MG63 (cell line): Measurements from ENCODE around the gene ATG3. TPM values are rescaled to one million over a fixed set of nuclear protein-coding genes. Genes with fewer than 3 reads are reported as not detected.
"Not testable (repeated sequence)": the region's sequence is repeated elsewhere in the genome, so short reads cannot be mapped to it uniquely, and the experiment has no call there.

Experiments
- DNase-seq: peaks from one replicate; pipeline ENCODE4 v3.0.0-alpha.2; 2020
- H3K27me3 ChIP-seq: fragments of 250-450 bp; sonication (Bioruptor Pico); 2 replicates; pipeline ENCODE4 v1.5.1; 2020; ENCODE audit warnings: mild to moderate bottlenecking, moderate library complexity
- H3K36me3 ChIP-seq: fragments of 250-450 bp; sonication (Bioruptor Pico); 2 replicates; pipeline ENCODE4 v1.5.1; 2020; ENCODE audit warnings: mild to moderate bottlenecking, moderate library complexity
- H3K4me3 ChIP-seq: fragments of 250-450 bp; sonication (Bioruptor Pico); 2 replicates; pipeline ENCODE4 v1.5.1; 2020; ENCODE audit warnings: mild to moderate bottlenecking, moderate library complexity
- H3K9me3 ChIP-seq: fragments of 250-450 bp; sonication (Bioruptor Pico); 2 replicates; pipeline ENCODE4 v1.5.1; 2020; ENCODE audit warnings: mild to moderate bottlenecking, moderate library complexity
- total RNA-seq: library from RNA; depleted of rRNA; stranded (reverse); fragments of >200 nt; shearing (Covaris generic); gene quantifications from 2 replicates; pipeline ENCODE4 v1.2.3, GENCODE V29; 2014; ENCODE audit warnings: low replicate concordance

ATG3 gene
- total RNA-seq, 1 experiment from 2014 or later, result 49.6 TPM

- Histone ChIP-seq H3K27me3 (no peaks in the 10 kb centered on the region), H3K9me3 (no peaks in the 10 kb centered on the region), H3K36me3 (no peaks in the 10 kb centered on the region), H3K4me3 (no peak overlapping the region)
- peak; percentile 3 for DNase-seq
These were observed 42.2 kb downstream of the ATG3 start for GRCh38 chr3:112519424-112520001.

DNA sequence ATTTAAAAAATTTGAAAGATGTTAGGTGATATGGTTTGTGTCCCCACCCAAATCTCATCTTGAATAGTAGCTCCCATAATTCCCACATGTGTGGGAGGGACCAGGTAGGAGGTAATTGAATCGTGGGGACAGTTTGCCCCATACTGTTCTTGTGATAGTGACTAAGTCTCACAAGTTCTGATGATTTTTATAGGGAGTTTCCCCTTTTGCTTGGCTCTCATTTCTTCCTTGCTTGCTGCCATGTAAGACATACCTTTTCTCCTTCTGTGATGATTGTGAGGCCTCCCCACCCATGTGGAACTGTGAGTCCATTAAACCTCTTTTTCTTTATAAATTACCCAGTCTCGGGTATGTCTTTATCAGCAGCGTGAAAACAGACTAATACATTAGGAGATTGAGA is 42.8 kb downstream of the ATG3 start:
- not testable (repeated sequence) for H3K9me3 ChIP-seq, DNase-seq, H3K36me3 ChIP-seq, H3K4me3 ChIP-seq, H3K27me3 ChIP-seq

GRCh38 chr3:112514527-112515128 is 47.1 kb downstream of the ATG3 start:
- Histone ChIP-seq H3K27me3 (no peaks in the 10 kb centered on the region), H3K36me3 (no peaks in the 10 kb centered on the region), H3K9me3 (peaks cover 5% of the 10 kb centered on the region; the same call in 1 of the 2 replicates), H3K4me3 (no peak overlapping the region)
- DNase-seq, result no peak

DNA sequence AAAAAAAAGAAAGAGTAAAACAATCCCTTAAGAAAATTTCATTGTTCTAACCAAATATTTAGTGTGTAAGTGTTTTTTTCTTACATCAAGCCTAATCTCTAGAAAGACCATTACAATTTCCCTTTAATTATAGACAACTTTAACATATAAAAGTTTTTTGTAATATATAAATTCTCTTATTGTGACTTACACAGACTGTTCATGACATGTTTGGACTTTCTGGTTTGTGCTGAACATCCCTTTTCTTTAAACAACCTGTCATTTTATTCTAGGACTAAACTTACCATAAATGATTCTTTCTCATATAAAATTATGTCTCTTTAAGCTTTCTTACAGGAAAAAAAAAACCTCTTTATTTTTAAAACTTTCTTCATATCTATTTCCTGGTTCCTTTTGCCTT is 49.4 kb downstream of the ATG3 start:
- DNase-seq, result no peak
- H3K4me3 ChIP-seq, result no peak overlapping the region
- no peaks in the 10 kb centered on the region for H3K27me3 ChIP-seq
- H3K9me3 ChIP-seq, result peaks cover 5% of the 10 kb centered on the region; the same call in 1 of the 2 replicates
- no peaks in the 10 kb centered on the region for H3K36me3 ChIP-seq

GRCh38 chr3:112508860-112509259 is 52.9 kb downstream of the ATG3 start:
- Histone ChIP-seq H3K4me3 (no peak overlapping the region), H3K36me3 (no peaks in the 10 kb centered on the region), H3K27me3 (no peaks in the 10 kb centered on the region), H3K9me3 (peaks cover 5% of the 10 kb centered on the region; the same call in 1 of the 2 replicates)
- DNase-seq, result no peak

DNA sequence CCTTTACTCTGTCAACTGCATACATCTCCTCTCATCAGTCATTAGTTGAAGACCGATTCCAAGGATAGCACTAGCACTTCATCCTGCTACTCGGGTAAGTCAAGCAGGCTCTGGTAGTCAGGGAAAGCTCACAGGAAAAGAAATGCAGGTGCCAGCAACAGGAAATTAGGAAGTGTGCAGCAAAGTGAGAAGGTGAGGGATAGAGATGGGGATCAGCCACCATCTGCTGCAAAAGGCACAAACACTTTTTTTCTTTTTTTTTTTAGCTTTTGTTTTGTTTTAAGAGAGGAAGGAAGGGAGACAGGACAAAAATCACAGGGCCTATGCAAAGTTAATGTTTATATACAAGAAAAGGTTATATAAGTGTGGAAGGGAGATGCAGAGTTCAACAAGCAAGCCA is 53.5 kb downstream of the ATG3 start:
- Histone ChIP-seq H3K9me3 (peaks cover 5% of the 10 kb centered on the region; the same call in 1 of the 2 replicates), H3K27me3 (no peaks in the 10 kb centered on the region), H3K4me3 (no peak overlapping the region), H3K36me3 (no peaks in the 10 kb centered on the region)
- DNase-seq, result no peak

- Histone ChIP-seq H3K27me3 (no peaks in the 10 kb centered on the region), H3K4me3 (no peak overlapping the region), H3K36me3 (no peaks in the 10 kb centered on the region), H3K9me3 (no peaks in the 10 kb centered on the region; the same call in 1 of the 2 replicates)
- no peak for DNase-seq
These were observed 55.9 kb downstream of the ATG3 start for GRCh38 chr3:112505907-112506306.

DNA sequence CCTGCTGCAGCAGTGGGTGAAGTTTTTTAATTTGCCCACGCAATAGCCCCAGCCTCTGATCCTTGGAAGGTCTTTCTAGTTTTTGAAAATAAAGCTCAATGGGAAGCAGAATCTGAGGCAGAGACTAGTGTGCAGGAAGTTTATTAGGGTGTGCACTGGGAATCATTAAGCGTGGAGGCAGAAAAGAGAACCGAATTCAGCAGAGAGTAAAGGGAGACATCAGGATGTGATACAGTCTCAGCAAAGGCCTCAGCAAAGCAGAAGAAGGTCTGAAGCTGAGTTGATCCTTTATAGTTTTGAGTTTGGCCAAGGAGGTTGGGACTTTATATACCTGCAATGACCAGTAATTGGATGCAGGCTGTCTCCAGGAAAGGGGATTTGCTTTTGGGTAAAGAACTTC is 57.6 kb downstream of the ATG3 start:
- H3K4me3 ChIP-seq, result no peak overlapping the region
- no peaks in the 10 kb centered on the region; the same call in none of the 2 replicates for H3K27me3 ChIP-seq
- H3K36me3 ChIP-seq, result no peaks in the 10 kb centered on the region
- no peak for DNase-seq
- H3K9me3 ChIP-seq, result no peaks in the 10 kb centered on the region

GRCh38 chr3:112503304-112503972 is 58.3 kb downstream of the ATG3 start:
- Histone ChIP-seq H3K9me3 (no peaks in the 10 kb centered on the region), H3K27me3 (no peaks in the 10 kb centered on the region; the same call in none of the 2 replicates), H3K36me3 (no peaks in the 10 kb centered on the region), H3K4me3 (no peak overlapping the region)
- no peak for DNase-seq

DNA sequence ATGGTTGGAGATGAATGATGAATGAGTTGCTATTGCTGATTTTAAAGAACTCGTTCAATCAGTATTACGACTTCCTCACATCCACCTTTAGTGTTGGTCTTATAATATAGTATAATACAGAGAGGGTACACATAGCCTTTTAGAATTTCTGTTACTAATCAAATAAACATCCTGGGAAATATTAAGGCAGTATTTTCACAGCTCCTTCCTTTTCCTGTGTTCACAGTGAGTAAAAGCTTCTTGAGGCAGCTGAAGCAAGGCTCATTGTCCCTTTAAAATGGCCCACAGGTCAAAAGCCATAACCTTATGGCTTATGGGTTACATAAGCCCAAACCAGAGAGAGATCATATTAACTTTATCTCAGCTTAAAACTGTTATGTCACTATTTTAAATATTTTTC is 61.1 kb downstream of the ATG3 start:
- peaks cover 2% of the 10 kb centered on the region for H3K27me3 ChIP-seq
- DNase-seq, result no peak
- H3K9me3 ChIP-seq, result no peaks in the 10 kb centered on the region
- H3K4me3 ChIP-seq, result no peak overlapping the region
- H3K36me3 ChIP-seq, result no peaks in the 10 kb centered on the region

GRCh38 chr3:112498914-112499711 is 62.6 kb downstream of the ATG3 start, which contains the start of gene BTLA:
Gene BTLA, minus strand, starts transcription at chr3:112499472. Its CDS starts 114 bp downstream, at chr3:112499358.
- Histone ChIP-seq H3K9me3 (no peaks in the 10 kb centered on the region), H3K36me3 (no peaks in the 10 kb centered on the region), H3K4me3 (no peak within 1 kb of the TSS), H3K27me3 (peaks cover 2% of the 10 kb centered on the region)
- no peak for DNase-seq

DNA sequence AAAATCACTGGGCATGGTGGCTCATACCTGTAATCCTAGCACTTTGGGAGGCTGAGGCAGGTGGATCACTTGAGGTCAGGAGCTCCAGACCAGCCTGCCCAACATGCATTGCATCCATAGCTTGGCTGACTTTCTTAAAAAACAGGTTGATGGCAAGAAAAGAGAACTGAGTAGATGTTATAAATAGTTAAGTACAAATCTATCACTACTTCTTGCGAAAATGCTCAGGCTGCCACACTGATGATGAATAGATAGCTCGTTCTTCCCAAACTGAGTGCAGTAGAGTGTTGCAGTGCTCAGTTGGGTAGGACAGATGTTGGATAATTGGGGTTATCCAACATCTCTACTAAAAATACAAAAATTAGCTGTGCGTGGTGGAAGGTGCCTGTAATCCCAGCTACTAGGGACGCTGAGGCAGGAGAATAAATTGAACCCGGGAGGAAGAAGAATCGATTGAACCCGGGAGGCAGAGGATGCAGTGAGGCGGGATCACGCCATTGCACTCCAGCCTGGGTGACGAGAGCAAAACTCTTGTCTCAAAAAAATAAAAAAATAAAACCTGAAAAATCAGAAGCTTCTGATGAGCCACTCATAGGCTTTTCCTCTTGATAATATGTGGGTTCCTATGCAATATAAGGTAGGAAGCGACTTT is 63.7 kb downstream of the ATG3 start:
- peaks cover 2% of the 10 kb centered on the region for H3K27me3 ChIP-seq
- no peaks in the 10 kb centered on the region for H3K36me3 ChIP-seq
- no peak for DNase-seq
- no peaks in the 10 kb centered on the region for H3K9me3 ChIP-seq
- no peak overlapping the region for H3K4me3 ChIP-seq

DNA sequence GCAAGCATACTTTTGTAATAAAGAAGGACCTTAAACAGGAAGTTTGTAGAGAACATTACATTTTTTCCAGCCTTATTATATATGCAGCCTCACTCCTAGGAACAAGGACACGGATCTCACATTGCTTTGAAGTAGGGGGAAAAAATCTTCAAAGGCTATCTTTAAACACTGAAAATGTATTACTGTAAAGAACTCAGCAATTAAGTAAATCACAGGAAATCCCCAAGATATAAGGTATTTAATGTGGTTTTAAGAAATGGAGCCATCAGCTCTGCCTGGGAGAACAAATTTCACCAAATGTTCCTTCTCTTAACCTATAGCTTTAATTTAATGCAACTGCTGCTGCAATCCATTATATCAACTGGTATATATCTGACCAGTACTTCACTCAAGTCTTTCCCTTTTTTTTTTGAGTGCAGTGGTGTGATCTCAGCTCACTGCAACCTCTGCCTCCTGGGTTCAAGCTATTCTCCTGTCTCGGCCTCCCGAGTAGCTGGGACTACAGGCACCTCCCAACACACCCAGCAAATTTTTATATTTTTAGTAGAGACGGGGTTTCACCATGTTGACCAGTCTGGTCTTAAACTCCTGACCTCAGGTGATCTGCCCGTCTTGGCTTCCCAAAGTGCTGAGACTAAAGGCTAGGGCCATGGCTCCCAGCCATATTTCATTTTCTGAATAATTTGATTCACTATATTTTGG is 65.2 kb downstream of the ATG3 start:
- DNase-seq, result no peak
- H3K4me3 ChIP-seq, result no peak overlapping the region
- peaks cover 2% of the 10 kb centered on the region for H3K27me3 ChIP-seq

DNA sequence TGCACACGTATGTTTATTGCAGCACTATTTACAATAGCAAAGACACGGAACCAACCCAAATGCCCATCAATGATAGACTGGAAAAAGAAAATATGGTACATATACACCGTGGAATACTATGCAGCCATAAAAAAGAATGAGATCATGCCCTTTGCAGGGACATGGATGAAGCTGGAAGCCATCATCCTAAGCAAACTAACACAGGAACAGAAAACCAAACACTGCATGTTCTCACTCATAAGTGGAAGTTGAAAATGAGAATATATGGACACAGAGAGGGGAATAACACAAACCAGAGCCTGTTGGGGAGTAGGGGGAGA is 67.4 kb downstream of the ATG3 start:
- not testable (repeated sequence) for H3K36me3 ChIP-seq, H3K9me3 ChIP-seq, DNase-seq, H3K27me3 ChIP-seq, H3K4me3 ChIP-seq

More for the DNA sequence above, 65.2 kb downstream of the ATG3 start:
- no peaks in the 10 kb centered on the region for H3K9me3 ChIP-seq
- no peaks in the 10 kb centered on the region for H3K36me3 ChIP-seq

DNA sequence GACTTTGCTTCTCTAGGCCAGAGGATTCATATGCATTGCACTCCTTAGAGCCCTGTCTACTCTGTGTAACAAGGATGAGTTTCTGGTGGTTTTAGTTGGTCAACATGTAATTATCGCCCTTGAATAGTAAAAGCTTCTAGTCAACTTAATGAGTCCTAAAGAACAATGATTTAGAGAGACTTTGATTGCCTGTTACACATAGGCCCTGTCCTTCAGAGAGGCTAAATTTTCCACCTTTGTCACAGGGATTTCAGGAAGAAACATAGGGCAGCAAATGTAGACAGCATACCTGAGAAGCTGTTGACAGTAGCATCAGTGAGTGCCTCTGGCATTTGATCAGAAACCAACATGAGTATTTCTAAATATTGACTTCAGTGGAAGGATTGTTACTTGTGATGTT is 69.6 kb downstream of the ATG3 start:
- Histone ChIP-seq H3K4me3 (no peak overlapping the region), H3K27me3 (peaks cover 2% of the 10 kb centered on the region; the same call in 1 of the 2 replicates), H3K36me3 (no peaks in the 10 kb centered on the region), H3K9me3 (no peaks in the 10 kb centered on the region)
- DNase-seq, result no peak

DNA sequence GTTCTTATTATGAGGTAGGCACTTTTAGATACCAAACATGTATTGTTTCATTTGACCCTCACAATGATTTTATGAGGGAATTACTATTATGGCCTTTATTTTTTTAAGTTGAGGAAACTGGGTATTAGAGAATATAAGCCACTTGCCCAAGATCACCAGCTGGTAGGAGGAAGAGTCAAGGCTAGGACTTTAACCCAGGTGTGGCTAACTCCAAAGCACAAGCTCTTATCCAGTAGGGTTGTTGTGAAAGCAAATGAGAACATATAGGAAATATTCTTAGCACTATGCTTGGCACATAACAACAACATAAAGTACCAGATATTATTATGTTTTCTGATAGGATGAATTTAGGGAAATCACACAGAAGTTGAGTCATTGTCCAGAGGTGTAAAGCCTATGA is 70.4 kb downstream of the ATG3 start:
- H3K9me3 ChIP-seq, result no peaks in the 10 kb centered on the region
- peaks cover 2% of the 10 kb centered on the region; the same call in 1 of the 2 replicates for H3K27me3 ChIP-seq
- H3K4me3 ChIP-seq, result no peak overlapping the region
- no peak for DNase-seq
- no peaks in the 10 kb centered on the region for H3K36me3 ChIP-seq
